Activated CD8-positive, alpha-beta memory T cell treated with anti-CD3 and anti-CD28 coated beads for 48 hours (primary cell): ENCODE measurements around the gene OSBPL10.
"Not testable (repeated sequence)": the region's sequence is repeated elsewhere in the genome, so short reads cannot be mapped to it uniquely, and the experiment has no call there.

Source experiments
- DNase-seq, 3 experiments: peaks; one replicate each; pipeline ENCODE4 v3.0.0-alpha.2; 2020; ENCODE audit warnings: low read depth in 2 of 3, low spot score in 2 of 3

The OSBPL10 gene

GRCh38 chr3:31819441-31819840 is 161.6 kb downstream of the OSBPL10 start:
- no peak for DNase-seq

DNA sequence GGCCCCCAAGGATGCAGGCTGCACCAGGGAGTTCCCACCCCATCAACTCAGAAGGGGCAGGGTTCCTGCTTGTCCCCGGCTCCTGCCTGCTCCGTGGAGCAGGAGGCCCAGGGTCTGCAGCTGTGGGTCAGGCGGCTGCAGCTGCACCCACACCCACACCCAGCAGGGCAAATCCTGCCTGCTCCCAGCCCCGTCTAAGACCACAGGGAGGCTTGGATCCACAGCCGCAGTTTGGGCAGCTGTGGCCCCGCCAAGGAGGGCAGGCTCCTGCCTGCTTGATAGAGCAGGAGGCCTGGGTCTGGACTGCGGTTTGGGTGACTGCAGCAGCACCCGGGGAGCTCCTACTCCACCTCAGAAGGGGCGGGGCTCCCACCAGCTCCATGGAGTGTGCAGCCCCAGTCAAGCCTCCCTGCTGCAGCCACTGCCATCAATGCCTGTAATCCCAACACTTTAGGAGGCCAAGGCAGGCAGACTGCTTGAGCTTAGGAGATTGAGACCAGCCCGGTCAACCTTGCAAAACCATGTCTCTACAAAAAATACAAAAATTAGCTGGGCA is 163.6 kb downstream of the OSBPL10 start:
- DNase-seq: no peak

DNA sequence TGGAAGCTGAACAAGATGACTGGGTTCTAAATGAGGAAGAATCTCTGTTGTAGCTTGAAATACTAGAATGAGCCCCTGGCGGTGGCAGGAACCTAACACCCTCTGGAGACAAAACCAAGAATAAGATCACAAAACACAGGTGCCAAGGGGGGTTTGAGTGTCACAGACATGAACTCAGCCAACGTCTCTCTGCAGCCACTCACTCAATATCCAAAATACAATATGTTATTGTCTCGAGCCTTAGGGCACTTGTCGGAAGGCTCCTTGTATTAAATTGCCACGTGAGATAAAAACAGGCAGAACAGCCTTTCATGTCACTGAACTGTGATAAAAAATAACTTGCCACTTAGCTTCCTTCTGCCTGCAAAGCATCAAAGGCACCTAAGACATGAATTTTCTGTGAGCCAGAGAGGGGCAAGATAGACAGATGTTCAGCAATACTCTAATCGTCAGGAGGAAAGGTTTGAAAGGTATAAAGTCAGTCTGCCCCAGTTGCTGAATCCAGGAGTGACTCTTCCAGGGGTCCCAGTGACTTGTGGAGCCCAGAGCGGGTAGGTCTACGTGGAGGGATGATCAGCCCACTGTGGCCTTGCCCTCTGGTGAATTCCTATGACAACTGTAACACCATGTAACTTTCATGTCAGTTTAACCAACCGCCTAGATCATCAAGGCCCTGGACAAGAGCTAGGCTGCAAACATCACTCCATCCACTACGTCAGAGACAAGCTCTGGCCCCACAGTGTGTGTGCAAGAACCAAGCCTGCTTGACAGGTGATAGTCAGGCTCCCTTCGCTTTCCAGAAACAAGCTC is 165.2 kb downstream of the OSBPL10 start:
- DNase-seq: no peak

DNA sequence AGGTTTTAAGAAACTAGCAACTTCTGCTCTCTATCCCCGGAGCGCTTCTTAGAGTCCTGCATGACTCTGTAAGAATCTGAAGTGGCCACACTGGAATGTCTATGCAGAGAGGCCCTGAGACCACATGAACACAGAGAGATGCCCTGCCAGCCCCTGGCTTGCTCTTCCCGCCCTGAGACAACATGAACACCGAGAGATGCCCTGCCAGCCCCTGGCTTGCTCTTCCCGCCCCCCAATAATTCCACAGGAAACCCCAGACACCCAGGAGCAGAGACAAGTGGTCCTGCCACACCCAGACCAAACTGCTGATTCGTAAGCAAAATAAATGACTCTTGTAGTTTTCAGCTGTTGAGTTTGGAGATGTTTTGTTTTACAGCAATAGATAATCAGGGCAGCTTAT is 166.1 kb downstream of the OSBPL10 start:
- DNase-seq: no peak

GRCh38 chr3:31813686-31814085 is 167.4 kb downstream of the OSBPL10 start:
- DNase-seq: no peak

- DNase-seq: no peak
These were observed 167.9 kb downstream of the OSBPL10 start for GRCh38 chr3:31813197-31813596.

DNA sequence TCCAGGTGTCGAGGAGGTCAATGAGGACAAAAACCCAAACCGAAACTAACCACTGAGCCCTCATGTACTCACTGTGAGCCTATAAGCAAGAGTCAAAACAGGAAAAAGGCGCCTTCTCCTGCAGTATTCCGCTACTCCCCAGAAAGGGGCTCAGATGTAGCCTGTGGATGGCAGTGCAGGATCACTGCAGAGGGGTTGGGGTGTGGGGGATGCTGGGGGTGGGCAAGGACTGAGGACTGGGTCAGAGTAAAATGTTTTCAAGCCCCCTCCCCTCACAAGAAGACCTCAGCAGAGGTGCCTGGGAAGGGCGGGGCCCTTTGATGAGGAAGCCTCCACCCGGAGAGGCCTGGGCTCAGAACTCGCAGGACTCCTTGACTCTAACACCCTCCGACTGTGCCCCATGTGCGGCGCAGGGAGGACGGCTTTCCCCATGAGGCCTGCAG is 170.1 kb downstream of the OSBPL10 start:
- no peak for DNase-seq

- DNase-seq: no peak
These were observed 172.8 kb downstream of the OSBPL10 start for GRCh38 chr3:31808143-31808720.

- no peak for DNase-seq
These were observed 176.6 kb downstream of the OSBPL10 start for GRCh38 chr3:31804251-31805051.

DNA sequence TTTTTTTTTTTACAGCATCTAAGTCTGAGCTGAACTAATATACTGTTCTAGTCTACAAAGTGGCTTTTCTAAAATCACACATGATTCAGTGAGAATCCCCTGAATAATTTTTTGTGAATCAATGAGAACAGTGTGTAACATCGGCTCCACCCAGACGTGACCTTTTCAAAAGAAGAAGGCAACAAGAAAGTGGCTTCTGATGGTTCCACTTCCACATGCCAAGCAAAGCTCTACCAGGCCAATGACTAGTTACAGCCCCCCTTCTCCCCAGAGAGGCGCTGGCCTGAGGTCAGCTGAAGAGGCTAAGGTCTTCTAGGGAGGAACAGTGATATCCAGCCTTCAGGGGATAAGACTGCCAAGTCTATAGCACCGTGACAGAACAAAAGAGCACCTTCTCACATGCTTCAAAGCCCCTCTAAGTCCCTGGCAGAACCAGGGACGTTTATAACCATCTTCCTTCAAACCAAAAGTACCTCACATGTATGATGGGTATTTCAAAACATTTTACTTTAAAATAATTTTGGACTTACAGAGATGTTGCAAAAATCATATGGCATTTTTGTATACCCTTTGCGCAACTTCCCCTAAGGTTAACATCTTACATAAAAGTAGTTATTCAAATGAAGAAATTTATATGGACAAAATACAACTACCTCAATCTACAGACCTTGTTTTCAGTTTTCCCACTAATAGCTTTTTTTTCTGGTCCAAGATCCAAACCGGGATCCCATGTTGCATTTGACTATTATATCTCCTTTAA is 177.9 kb downstream of the OSBPL10 start:
- DNase-seq: no peak

GRCh38 chr3:31800436-31800835 is 180.6 kb downstream of the OSBPL10 start:
- DNase-seq: no peak

- no peak for DNase-seq
These were observed 182.2 kb downstream of the OSBPL10 start for GRCh38 chr3:31798840-31799239.

- DNase-seq: no peak
These were observed 187.2 kb downstream of the OSBPL10 start for GRCh38 chr3:31793821-31794220.

DNA sequence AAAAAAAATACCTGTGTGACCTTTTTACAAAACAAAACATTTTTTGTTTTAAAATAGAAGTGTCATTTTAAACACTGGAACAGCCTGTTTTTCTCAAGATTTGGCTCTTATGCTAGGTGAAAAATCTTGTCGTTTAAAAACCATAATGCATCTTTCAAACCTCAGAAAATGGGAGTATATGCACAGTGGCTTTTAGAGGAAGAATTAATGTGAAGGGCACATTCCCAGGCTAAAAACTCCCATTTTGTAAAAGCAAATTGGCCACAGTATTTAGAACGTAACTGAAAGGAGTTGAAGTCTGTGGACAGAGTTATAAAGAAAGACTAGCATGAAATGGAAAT is 190.0 kb downstream of the OSBPL10 start:
- DNase-seq: no peak

DNA sequence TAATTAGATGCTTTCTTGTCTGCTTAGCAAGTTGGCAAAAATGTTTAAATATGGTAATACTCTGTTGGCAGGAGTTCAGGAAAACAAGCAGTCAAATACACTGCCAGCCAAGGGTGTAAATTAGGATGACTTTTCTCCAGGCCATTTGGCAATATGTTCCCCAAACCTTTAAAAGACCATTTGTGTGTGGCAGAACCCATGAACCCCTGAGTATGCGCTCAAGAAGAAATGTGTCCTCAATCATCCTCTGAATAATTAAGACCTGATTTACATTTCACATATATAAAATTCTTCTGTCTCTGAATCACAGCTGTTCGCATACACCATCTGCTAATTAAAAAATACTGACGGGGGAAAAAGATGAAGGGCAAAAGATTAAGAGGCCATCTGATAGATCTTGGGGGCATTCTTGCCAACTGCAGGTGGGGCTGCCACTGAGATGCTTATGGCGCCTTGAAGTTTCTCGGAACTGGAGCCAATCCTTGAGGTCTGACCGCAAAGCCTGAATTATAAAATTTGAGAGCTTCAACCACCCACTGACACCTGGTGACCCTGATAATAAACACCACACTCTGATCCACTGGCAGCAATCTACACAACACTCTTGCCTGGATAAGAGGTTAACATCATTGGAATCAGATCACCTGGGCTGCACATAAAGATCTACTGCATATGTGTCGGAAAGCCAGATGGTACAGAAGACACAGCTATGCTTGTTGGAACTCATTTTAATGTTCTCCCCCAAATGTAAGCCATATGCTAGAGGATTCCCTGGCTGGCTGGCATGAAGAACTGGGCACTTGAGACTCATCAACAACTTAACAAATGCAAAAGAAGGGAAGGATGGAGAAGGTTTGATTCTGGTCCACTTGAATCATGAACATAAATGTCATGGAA is 190.6 kb downstream of the OSBPL10 start:
- DNase-seq: no peak

DNA sequence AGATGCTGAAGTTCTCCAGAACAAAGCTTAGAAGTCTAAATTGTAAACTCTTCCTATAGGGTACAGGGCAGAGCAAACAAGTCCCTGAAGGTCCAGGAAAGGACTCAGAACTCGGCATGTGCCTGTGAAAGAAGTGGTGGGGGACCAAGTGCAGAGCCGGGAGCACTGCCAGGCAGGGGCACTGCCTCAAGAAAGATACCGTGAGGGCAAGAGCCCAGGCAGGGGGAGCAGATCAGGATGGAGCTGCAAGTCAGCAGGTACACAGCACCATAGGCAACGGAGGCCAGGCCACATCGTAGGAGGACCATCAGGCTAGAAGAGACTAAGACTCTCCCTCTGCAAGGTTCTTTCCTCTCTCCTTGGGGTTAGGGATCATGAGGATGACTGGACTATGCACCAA is 191.6 kb downstream of the OSBPL10 start:
- DNase-seq: no peak

DNA sequence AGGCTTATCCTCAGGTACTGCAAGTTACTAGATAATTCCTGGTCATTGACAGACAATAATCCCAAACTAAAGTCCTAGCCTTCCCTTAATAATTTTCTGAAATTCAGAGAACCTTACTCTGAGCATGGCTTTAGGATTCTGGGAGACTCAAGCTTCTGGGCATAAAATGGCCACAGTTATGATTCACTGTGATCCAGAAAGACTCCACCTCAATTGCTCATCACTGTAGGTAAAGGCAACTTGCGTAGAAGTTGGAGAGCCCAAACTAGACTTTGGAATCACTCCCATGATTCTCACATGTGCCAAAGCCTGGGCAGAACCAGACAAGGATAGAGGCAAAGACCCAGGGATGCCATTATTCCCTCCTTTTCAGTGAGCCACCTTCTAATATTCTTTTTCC is 195.3 kb downstream of the OSBPL10 start:
- no peak for DNase-seq

- no peak for DNase-seq
These were observed 195.8 kb downstream of the OSBPL10 start for GRCh38 chr3:31785286-31785685.

DNA sequence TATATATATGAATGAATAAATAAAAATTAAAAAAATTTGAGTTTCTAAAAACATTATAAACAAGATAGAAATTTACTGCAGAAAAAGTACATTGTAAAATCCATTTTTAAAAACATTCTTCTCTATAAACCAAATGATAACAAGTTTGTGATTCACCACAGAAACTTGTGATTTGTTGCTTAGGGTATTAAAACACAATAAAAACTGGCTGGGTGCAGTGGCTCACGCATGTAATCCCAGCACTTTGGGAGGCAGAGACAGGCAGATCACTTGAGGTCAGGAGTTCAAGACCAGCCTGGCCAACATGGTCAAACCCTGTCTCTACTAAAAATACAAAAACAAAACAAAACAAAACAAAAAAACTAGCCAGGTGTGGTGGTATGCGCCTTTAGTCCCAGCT is 197.2 kb downstream of the OSBPL10 start:
- not testable (repeated sequence) for DNase-seq

DNA sequence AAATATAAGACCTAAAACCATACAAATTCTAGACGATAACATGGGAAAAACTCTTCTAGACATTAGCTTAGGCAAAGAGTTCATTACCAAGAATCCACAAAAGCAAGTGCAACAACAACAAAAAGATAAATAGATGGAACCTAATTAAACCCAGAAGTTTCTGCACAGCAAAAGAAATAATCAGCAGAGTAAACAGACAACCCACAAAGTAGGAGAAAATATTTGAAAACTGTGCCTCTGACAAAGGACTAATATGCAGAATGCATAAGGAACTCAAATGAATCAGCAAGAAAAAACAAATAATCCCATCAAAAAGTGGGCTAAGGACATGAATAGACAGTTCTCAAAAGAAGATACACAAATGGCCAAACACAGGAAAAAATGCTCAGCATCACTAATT is 198.8 kb downstream of the OSBPL10 start:
- not testable (repeated sequence) for DNase-seq
